ENCODE results near the gene SNX33. TPM values are rescaled to one million over a fixed set of nuclear protein-coding genes. Genes with fewer than 3 reads are reported as not detected.

The SNX33 gene
- total and polyA plus RNA-seq, 2 of the 13 experiments (the other 11 are each of a cell fraction or from before 2014, with no cell fraction given): 11.0 to 11.6 TPM

DNA sequence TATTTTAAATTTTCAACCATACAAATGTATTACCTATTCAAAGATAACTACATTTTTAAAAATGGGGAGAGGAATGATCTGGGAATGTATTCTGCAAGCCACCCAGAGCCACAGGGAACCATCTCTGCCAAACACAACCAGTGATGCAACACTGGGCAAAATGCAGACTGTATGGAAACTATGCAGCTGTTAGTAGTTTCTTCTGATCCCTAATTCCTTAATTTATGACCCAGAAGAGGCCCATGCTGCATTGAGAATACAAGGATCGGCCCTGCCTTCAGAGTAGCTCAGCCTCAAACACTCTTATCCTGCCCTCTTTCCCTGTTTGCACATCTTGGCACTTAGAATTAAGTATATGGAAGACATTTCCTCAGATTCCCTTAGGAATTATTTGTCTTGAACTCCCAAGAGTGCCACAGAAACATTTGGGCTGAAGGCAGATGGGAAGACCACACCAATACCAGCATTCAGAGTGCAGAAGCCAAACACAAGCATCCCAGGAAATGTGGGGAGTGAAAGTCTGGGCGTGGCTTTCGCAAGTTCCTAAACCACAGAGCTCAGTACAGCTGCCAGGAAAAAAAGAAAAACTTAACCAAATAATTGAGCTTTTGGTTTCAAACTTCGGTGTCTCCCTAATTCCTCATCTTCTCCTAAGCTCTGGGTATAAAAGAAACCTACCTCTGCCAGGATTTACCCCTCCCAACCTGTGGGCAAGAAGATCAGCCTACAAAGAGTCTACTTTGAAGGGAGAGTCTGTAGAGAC lies 27.5 kb upstream of the SNX33 start:
- H3K36me3 ChIP-seq (replicated peaks in 1 of 2; ENCODE audit: control insufficient read depth in 1 of 2, insufficient read depth in 2 of 2, low read length in 2 of 2): peaks cover 6 to 29% of the 10 kb centered on the region in 2 experiments
- H3K4me2 ChIP-seq (ENCODE audit: low read depth, low read length): no peak overlapping the region
- FAIRE-seq (no peak), DNase-seq (ENCODE audit: low spot score) (no peak), ATAC-seq (no peak)
- no peak overlapping the region for H3K9ac ChIP-seq (ENCODE audit: insufficient read depth, low read depth, low read length)
- H4K20me1 ChIP-seq (ENCODE audit: insufficient read depth, low read length): no peaks in the 10 kb centered on the region
- no peaks in the 10 kb centered on the region for H3K27me3 ChIP-seq (ENCODE audit: control insufficient read depth in 1 of 2, insufficient read depth in 2 of 2, low read length in 2 of 2)
- ChIA-PET CTCF (ENCODE audit: low intra/inter-chr PET ratio, low total read pairs) (no interaction called here), POLR2A (no interaction called here)
- TF ChIP-seq ZNF496 (CRISPR knock-in tag; IDR thresholded peaks at IDR 0.05; ENCODE audit: insufficient replicate concordance): no peak
- TF ChIP-seq, protein P1, sequence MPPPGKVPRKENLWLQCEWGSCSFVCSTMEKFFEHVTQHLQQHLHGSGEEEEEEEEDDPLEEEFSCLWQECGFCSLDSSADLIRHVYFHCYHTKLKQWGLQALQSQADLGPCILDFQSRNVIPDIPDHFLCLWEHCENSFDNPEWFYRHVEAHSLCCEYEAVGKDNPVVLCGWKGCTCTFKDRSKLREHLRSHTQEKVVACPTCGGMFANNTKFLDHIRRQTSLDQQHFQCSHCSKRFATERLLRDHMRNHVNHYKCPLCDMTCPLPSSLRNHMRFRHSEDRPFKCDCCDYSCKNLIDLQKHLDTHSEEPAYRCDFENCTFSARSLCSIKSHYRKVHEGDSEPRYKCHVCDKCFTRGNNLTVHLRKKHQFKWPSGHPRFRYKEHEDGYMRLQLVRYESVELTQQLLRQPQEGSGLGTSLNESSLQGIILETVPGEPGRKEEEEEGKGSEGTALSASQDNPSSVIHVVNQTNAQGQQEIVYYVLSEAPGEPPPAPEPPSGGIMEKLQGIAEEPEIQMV (CRISPR knock-in tag; IDR thresholded peaks at IDR 0.05; ENCODE audit: low read depth): no peak
- TF ChIP-seq ZNF20 (CRISPR knock-in tag; IDR thresholded peaks at IDR 0.05): no peak
- no peak for TF ChIP-seq NFIB (CRISPR knock-in tag; IDR thresholded peaks at IDR 0.05; ENCODE audit: borderline replicate concordance)
- TF ChIP-seq ZNF841 (CRISPR knock-in tag; IDR thresholded peaks at IDR 0.05; ENCODE audit: borderline replicate concordance): no peak
- no peak for TF ChIP-seq ZBTB1 (CRISPR knock-in tag; IDR thresholded peaks at IDR 0.05; ENCODE audit: borderline replicate concordance)
- TF ChIP-seq ADNP (CRISPR knock-in tag; IDR thresholded peaks at IDR 0.05): no peak
- TF ChIP-seq ZFX (CRISPR knock-in tag; IDR thresholded peaks at IDR 0.05; ENCODE audit: low read depth): no peak
- TF ChIP-seq, protein P2, sequence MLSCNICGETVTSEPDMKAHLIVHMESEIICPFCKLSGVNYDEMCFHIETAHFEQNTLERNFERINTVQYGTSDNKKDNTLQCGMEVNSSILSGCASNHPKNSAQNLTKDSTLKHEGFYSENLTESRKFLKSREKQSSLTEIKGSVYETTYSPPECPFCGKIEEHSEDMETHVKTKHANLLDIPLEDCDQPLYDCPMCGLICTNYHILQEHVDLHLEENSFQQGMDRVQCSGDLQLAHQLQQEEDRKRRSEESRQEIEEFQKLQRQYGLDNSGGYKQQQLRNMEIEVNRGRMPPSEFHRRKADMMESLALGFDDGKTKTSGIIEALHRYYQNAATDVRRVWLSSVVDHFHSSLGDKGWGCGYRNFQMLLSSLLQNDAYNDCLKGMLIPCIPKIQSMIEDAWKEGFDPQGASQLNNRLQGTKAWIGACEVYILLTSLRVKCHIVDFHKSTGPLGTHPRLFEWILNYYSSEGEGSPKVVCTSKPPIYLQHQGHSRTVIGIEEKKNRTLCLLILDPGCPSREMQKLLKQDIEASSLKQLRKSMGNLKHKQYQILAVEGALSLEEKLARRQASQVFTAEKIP (CRISPR knock-in tag; IDR thresholded peaks at IDR 0.05; ENCODE audit: borderline replicate concordance): no peak
- TF ChIP-seq PAX8 (CRISPR knock-in tag; IDR thresholded peaks at IDR 0.05; ENCODE audit: borderline replicate concordance): no peak
- no peak for TF ChIP-seq NFE2L1 (CRISPR knock-in tag; IDR thresholded peaks at IDR 0.05; ENCODE audit: borderline replicate concordance)
- no peak for TF ChIP-seq ZNF737 (CRISPR knock-in tag; IDR thresholded peaks at IDR 0.05; ENCODE audit: borderline replicate concordance)
- TF ChIP-seq ZNF138 (CRISPR knock-in tag; IDR thresholded peaks at IDR 0.05; ENCODE audit: low read depth): no peak
- TF ChIP-seq CHD4 (IDR thresholded peaks at IDR 0.05; ENCODE audit: borderline replicate concordance, low read length): no peak
- TF ChIP-seq HNRNPLL (IDR thresholded peaks at IDR 0.05; ENCODE audit: low read depth, low read length, poor library complexity, severe bottlenecking): no peak
- TF ChIP-seq, protein P3, sequence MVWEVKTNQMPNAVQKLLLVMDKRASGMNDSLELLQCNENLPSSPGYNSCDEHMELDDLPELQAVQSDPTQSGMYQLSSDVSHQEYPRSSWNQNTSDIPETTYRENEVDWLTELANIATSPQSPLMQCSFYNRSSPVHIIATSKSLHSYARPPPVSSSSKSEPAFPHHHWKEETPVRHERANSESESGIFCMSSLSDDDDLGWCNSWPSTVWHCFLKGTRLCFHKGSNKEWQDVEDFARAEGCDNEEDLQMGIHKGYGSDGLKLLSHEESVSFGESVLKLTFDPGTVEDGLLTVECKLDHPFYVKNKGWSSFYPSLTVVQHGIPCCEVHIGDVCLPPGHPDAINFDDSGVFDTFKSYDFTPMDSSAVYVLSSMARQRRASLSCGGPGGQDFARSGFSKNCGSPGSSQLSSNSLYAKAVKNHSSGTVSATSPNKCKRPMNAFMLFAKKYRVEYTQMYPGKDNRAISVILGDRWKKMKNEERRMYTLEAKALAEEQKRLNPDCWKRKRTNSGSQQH (CRISPR knock-in tag; IDR thresholded peaks at IDR 0.05; ENCODE audit: low read depth): no peak
- TF ChIP-seq ZNF629 (CRISPR knock-in tag; conservative IDR thresholded peaks at IDR 0.05): no peak
- TF ChIP-seq POLR2A (IDR thresholded peaks at IDR 0.05; ENCODE audit: insufficient read depth in 1 of 2, low read depth in 2 of 2, low read length in 2 of 2): no peak
- no peaks in the 10 kb centered on the region for H3K79me2 ChIP-seq (ENCODE audit: insufficient read depth, low read length)
- BruUV-seq (replicated peaks): no TSS peak
- WGBS (ENCODE audit: low lambda C conversion rate): 84% methylated on average over 4 of the region's 4 CpGs
- intact Hi-C loops (cut with micrococcal nuclease; ENCODE audit: unreplicated experiment): no loop called here
- no peaks in the 10 kb centered on the region for H3K9me3 ChIP-seq (ENCODE audit: low read length)
- no peak overlapping the region for H3K27ac ChIP-seq (ENCODE audit: extremely low read length, insufficient read depth, low read length)
- H3K4me1 ChIP-seq (ENCODE audit: insufficient read depth, low read length): no peaks in the 10 kb centered on the region
- H2AFZ ChIP-seq (ENCODE audit: low read length): no peak overlapping the region
- in situ Hi-C loops (cut with HindIII; ENCODE audit: extremely low pct_ligation_motif_present, low pct_unique_long_range_greater_than_20kb): no loop called here
- H3K4me3 ChIP-seq (replicated peaks in 1 of 3; ENCODE audit: insufficient read depth in 1 of 3, low read depth in 2 of 3, low read length in 3 of 3): no peak overlapping the region
